Measurements from ENCODE around the gene AMFR.
A peak's percentile ranks its signal among the peaks of the same experiment; 100 is the strongest.

AMFR gene

GRCh38 chr16:56347166-56347565 is 78.2 kb downstream of the AMFR start:
- DNase-seq (ENCODE audit: low spot score) = no peak

DNA sequence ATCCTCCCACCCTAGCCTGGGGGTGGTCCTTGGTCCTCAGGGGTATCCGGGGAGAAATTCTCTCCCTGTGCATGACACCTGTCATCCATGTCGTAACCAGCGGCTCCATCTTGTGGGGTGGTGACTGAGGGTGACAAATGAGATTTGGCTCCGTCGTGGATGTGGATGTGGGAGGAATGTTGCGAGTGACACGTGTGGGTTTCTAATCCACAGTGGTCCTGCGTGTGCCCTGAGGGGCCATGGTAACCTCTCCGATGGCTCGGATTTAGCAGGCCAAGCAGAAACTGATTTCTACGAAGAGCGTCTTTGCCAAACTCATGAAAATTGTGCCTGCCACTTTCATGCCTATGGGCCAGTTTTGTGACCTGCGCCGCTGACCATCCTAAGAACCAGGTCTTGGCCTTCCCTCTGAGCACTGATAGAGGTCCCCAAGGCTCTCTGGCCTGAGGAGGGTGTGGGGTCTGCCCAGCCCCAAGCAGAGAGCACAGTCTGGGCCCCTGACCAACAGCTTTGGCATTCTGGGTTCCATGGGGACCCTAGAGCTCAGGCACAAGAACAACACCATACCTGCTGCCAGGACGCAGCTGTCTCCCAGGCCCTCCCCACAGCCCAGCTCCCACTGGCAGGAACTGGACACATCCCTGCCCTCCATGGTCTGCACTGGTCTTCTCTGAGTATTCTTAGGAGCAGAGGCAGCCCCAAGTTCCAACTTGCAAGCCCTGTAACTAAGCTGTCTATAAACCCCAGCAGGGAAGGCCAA is 79.0 kb downstream of the AMFR start:
- DNase-seq (ENCODE audit: low spot score) = no peak

DNA sequence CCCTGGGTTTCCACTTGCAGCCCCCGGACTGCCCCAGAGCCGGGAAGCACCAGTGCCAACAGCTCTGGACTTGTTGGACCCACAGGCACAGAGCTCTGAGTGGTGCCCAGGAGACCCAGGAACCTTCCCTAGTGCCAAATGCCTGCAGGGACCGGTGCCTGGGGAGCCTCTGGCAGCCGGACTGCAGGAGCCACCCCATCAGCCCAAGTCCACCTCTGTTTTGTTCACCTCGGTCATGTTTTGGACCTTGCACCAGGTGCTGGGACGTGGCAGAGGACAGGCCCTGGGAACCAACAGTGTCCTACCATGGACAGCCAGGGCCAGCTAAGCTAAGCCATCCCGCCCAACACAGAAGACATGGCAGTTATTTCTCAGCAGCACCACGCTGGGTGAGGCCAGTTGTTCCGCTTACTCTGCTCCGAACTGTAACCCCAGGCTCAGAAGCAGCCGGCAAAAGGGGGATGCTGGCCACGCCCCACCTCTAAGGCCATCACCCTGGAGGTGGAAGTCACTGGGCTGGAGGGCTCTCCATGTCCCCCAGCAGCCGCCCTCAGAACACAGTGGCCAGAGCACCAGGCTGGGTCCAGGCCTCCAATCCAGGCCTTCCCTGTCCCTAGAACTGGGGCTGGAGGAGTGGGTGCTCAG is 79.8 kb downstream of the AMFR start:
- no peak for DNase-seq (ENCODE audit: low spot score)

GRCh38 chr16:56344518-56345405 is 80.6 kb downstream of the AMFR start:
- no peak for DNase-seq (ENCODE audit: low spot score)

DNA sequence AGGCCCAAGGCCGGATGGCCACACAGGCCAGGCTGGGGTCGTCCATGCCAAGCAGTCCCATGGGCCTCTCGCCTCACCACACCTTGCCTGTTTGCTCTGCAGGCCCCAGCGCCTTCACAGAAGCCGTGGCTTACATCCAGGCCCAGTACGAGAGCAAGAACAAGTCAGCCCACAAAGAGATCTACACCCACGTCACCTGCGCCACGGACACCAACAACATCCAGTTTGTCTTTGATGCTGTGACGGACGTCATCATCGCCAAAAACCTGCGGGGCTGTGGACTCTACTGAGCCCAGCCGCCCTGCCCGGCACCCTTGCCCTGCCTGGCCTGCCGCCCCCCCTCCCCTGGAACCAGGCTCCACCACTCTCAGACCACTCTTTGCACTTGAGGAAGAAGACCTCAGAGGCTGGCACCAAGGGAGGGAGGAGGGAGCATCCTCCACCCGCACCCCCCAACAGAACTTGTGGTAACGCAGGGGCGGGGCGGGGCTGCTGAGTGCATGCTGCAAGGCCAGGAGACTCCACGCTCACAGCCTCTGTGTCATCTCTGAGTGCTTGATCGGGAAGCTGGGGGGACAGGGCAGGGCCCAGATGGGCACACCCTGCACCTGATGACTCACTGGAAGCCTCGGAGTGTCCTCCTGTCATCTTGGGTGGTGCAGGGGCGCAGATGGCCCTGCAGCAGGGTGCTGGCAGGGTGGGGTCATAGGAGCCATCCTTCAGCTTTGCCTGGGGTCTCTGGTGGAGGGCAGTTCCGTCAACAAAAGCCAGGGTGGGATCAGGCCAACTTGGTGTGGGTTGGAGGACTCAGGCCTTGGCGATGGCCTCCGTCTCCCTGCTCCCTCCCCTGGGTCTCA is 81.5 kb downstream of the AMFR start:
- DNase-seq (ENCODE audit: low spot score) = peak; percentile 45

DNA sequence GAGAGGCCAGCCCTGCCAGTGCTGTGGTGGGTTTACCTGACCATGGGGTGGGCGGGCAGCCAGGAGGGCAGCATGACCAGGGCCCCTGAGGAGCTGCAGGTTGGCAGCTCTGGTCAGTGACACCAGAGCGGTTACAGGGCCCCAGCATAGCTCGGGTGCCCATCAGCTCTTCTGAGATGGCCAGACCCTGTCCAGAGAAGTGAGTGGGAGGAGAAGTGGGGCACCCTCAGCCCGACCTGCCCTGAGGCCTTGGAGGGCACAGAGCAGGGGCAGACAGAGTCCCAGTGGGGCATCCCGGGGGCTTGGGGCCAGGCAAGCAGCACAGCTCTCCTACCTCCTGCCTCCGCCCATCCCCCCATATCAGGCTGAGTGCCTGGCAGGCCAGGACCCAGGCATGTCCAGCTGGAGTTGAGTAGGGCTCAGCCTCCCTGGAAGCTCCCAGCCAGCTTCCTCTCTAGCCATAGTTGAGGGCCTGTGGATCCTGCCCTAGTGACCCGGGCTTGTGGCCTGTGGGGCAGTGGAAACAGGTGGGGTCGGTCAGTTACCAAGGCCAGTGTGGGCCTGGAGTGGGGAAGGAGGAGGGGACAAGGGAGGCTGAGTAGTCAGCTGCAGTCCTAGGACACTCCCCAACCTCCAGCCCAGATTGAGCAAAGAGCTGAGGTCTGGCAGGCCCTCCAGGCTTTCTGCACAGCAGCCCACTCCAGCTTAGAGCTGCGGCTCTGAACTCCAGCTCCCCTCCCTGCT is 83.5 kb downstream of the AMFR start:
- peak; percentile 12 for DNase-seq (ENCODE audit: low spot score)

- DNase-seq (ENCODE audit: low spot score) = no peak
Measured at GRCh38 chr16:56340864-56341365, 84.4 kb downstream of the AMFR start.

DNA sequence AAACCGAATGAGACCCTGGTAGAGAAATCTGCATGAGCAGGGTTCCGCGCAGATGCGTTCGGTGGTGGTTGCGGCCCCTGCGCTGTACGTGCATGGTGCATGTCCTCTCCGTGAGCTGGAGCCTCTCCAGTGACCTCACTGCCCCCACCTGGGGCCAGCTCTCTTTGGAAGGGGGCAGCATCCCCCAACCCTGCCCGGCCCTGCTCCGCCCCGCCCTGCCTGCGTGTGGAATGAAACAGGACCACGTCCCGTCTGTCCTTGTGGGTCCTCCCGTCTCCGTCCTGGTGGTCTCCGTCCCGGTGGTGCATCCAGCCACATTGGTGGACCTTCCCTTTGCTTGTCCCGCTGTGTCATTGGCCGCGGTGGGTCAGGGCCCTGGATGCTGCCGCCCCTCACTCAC is 84.9 kb downstream of the AMFR start:
- DNase-seq (ENCODE audit: low spot score) = no peak

GRCh38 chr16:56339431-56340195 is 85.7 kb downstream of the AMFR start:
- no peak for DNase-seq (ENCODE audit: low spot score)

DNA sequence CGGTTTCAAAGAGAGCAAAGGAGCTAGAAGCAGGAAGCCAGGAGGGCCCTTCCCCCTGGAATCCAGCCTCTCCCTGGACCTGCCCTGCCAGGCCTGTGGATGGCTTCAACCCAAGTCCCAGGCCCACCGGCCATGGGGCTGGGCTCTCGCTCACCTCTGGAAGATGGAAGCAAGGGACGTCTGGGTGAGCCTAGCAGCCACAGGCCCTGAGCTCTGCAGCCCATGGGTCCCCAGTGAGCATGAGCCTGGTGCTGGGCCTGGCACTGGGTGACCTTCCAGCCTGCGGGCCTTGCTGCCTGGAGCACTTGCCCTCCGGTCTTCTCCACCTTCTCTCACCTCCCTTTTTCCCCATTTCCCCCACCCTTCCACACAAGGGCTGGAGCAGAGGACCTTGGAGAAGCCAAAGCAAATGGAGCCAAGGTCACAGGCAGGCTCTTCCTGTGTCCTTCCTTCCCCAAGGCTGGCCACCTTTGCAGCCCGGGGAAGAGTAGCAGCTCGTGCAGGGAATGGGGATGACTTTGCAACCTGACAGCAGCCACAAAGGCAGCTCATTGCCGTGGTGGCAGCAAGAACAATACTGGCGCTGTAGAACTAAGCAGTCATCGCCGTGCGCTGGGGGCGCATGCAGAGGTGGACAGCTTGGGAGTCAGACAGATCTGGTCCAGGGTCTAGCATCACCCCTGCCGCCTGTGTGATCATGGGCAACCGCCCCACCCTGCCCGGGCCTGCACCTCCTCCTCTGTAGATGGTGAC is 86.6 kb downstream of the AMFR start:
- no peak for DNase-seq (ENCODE audit: low spot score)

DNA sequence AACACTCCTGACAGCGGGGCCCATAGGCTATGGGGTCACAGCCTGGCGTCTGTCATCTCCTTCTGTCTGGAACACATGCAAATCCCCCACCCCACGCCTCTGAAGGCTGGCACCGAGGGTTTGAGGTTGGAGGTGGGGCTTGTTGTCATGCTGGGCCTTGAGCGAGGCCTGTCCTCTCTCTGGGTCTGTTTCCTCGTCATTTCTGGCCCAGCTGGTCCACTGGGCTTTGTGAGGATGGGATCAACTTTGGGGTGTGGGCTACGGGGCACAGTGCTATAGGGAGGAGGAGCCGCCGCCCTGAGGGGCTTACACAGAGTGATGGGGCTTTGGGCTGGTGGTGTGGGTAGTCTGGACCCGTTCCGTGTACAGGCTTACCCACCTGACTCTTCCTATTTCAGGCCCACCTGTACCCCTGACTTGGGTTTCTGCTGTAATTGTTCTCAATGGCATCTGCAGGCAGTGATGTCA is 87.5 kb downstream of the AMFR start:
- no peak for DNase-seq (ENCODE audit: low spot score)

GRCh38 chr16:56337131-56337857 is 88.1 kb downstream of the AMFR start:
- DNase-seq (ENCODE audit: low spot score) = no peak

DNA sequence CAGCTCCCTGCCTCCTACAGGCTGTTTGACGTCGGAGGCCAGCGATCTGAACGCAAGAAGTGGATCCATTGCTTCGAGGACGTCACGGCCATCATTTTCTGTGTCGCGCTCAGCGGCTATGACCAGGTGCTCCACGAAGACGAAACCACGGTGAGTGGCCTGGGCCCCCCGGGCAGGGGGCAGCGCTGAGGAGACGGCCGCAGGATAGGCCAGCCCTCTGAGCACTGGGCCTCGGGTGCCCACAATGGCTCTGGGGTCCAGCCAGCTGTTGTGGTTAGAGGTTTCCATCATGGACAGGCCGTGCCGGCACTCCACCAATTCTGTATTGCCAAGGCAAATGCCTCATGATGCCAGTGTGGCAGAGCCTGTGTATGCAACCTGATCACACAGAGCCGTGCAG is 88.6 kb downstream of the AMFR start:
- no peak for DNase-seq (ENCODE audit: low spot score)

- DNase-seq (ENCODE audit: low spot score) = no peak
Measured at GRCh38 chr16:56336071-56336688, 89.2 kb downstream of the AMFR start.

GRCh38 chr16:56334761-56335160 is 90.6 kb downstream of the AMFR start:
- DNase-seq (ENCODE audit: low spot score) = no peak

- peak; percentile 86 for DNase-seq (ENCODE audit: low spot score)
Measured at GRCh38 chr16:56332464-56333079, 92.8 kb downstream of the AMFR start.

GRCh38 chr16:56331915-56332314 is 93.4 kb downstream of the AMFR start:
- DNase-seq (ENCODE audit: low spot score) = no peak

DNA sequence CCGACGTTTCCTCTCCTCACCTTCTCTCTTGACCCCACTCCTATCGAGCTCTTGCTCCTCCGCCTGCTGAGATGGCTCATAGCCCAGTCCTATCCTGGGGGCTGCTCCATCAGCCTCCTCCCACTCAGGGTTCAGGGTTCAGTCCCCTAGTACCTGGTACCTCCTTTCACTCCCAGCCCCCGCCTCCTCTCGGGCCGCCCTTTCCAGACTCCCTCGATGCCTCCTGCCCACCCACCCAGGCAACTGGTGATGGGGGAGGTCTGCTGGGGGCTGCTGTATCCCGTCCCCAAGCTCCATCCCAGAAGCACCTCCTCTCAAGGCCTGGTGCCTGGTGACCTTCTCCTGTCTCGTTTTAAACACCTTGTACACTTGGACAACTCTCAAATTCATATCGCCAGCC is 93.9 kb downstream of the AMFR start:
- no peak for DNase-seq (ENCODE audit: low spot score)

All from AG08395 (cell line).